B cell (primary cell): ENCODE data around the gene PIWIL1. TPM values are rescaled to one million over a fixed set of nuclear protein-coding genes. Genes with fewer than 3 reads are reported as not detected.

Source experiments
- ATAC-seq: fragments of 200-7000 bp; cut with Tn5 transposase; one replicate; pipeline ENCODE4 v1.10.0; 2021; ENCODE audit warnings: low read depth, mild to moderate bottlenecking, moderate number of reproducible peaks, moderate library complexity
- CTCF ChIA-PET: fragments of 350-600 bp; sonication (Branson Sonifier 250); formaldehyde crosslinking; loops from one replicate; lab custom pipeline; 2021; ENCODE audit warnings: antibody characterized with exemption, inconsistent platforms; lab: Charles Lee
- POLR2A ChIA-PET: fragments of 350-600 bp; sonication (Branson Sonifier 250); formaldehyde crosslinking; loops from one replicate; lab custom pipeline; 2021; ENCODE audit warnings: antibody characterized with exemption; lab: Charles Lee
- DNase-seq: peaks from one replicate; pipeline ENCODE4 v3.0.0; 2013
- H2AFZ ChIP-seq: 2 replicates; pipeline ENCODE4 v1.6.1; 2012; ENCODE audit warnings: mild to moderate bottlenecking, low read depth, low read length; ENCODE audit not compliant: insufficient read depth, poor library complexity, severe bottlenecking
- H3K27ac ChIP-seq, 2 donors: 1 replicate in 1 of 2; 2 replicates in 1 of 2; pipeline ENCODE4 v1.5.1; 2012 to 2013; ENCODE audit warnings: low read length in 2 of 2, mild to moderate bottlenecking in 2 of 2, moderate library complexity in 1 of 2
- H3K27me3 ChIP-seq, 4 experiments: fragments of 200-600 bp in 1 of 4; sonication (generic) in 1 of 4; replicated peaks in 1 of 4; 1 replicate in 2 of 4; 2 replicates in 2 of 4; pipeline versions ENCODE4 v1.6.1 to v1.7.0; 2013 to 2016; ENCODE audit warnings: low read length in 3 of 4, mild to moderate bottlenecking in 2 of 4, mixed read lengths in 1 of 4, moderate library complexity in 1 of 4; ENCODE audit not compliant: insufficient read depth in 4 of 4, control insufficient read depth in 3 of 4; ENCODE audit errors: control extremely low read depth in 1 of 4
- H3K36me3 ChIP-seq, 2 experiments: replicated peaks in 1 of 2; 1 replicate in 1 of 2; 2 replicates in 1 of 2; pipeline versions ENCODE4 v1.6.1 to v1.7.1; 2013; ENCODE audit warnings: low read length in 1 of 2; ENCODE audit not compliant: insufficient read depth in 2 of 2, control insufficient read depth in 1 of 2; ENCODE audit errors: control extremely low read depth in 1 of 2, extremely low read depth in 1 of 2
- H3K4me1 ChIP-seq, 2 donors: fragments of 200-600 bp in 1 of 2; sonication (generic) in 1 of 2; 1 replicate in 1 of 2; 2 replicates in 1 of 2; pipeline versions ENCODE4 v1.5.1 to v1.6.1; 2013 to 2017; ENCODE audit warnings: low read length in 2 of 2; ENCODE audit not compliant: control insufficient read depth in 2 of 2, insufficient read depth in 2 of 2
- H3K4me2 ChIP-seq: replicated peaks from 2 replicates; pipeline ENCODE3; 2012; ENCODE audit warnings: mild to moderate bottlenecking, low read depth, low read length; ENCODE audit not compliant: poor library complexity, severe bottlenecking
- H3K4me3 ChIP-seq, 5 experiments: fragments of 200-600 bp in 1 of 5; sonication (generic) in 1 of 5; 1 replicate in 3 of 5; 2 replicates in 2 of 5; pipeline versions ENCODE4 v1.5.1 to v1.7.0; 2011 to 2016; ENCODE audit warnings: low read length in 4 of 5, mild to moderate bottlenecking in 4 of 5, low read depth in 2 of 5, control low read depth in 1 of 5, moderate library complexity in 1 of 5; ENCODE audit not compliant: insufficient read depth in 1 of 5; ENCODE audit errors: control extremely low read depth in 1 of 5, extremely low read depth in 1 of 5
- H3K79me2 ChIP-seq: fragments of 200-600 bp; sonication (generic); one replicate; pipeline ENCODE4 v1.6.0; 2016; ENCODE audit warnings: low read length; ENCODE audit not compliant: control insufficient read depth, insufficient read depth
- H3K9ac ChIP-seq: fragments of 200-600 bp; sonication (generic); 2 replicates; pipeline ENCODE4 v1.6.1; 2017; ENCODE audit warnings: mild to moderate bottlenecking, low read length, moderate library complexity
- H3K9me3 ChIP-seq, 3 donors: one replicate each; pipeline versions ENCODE4 v1.6.1 to v1.7.1; 2013; ENCODE audit warnings: low read length in 2 of 3; ENCODE audit not compliant: control insufficient read depth in 2 of 3, insufficient read depth in 1 of 3; ENCODE audit errors: control extremely low read depth in 1 of 3
- H4K20me1 ChIP-seq: 2 replicates; pipeline ENCODE4 v1.6.0; 2012; ENCODE audit warnings: mild to moderate bottlenecking, low read length; ENCODE audit not compliant: insufficient read depth, control insufficient read depth, poor library complexity, severe bottlenecking
- H3K27ac Mint-ChIP-seq: one replicate; pipeline ENCODE4 v1.8.0; 2021; ENCODE audit warnings: mixed read lengths
- H3K27me3 Mint-ChIP-seq: one replicate; pipeline ENCODE4 v1.8.0; 2021; ENCODE audit warnings: mixed read lengths
- H3K4me1 Mint-ChIP-seq: one replicate; pipeline ENCODE4 v1.8.0; 2021; ENCODE audit warnings: mixed read lengths
- H3K4me3 Mint-ChIP-seq: one replicate; pipeline ENCODE4 v1.8.0; 2021; ENCODE audit warnings: mixed read lengths
- H3K9me3 Mint-ChIP-seq: one replicate; pipeline ENCODE4 v1.8.0; 2022; ENCODE audit warnings: mixed read lengths; ENCODE audit not compliant: insufficient read depth
- CTCF ChIP-seq: fragments of 200-600 bp; IDR thresholded peaks from one replicate; pipeline ENCODE4 v1.8.0; 2022; ENCODE audit warnings: antibody characterized with exemption, mild to moderate bottlenecking
- EZH2 ChIP-seq: IDR thresholded peaks from 2 replicates; pipeline ENCODE4 v1.6.1; 2012; ENCODE audit warnings: borderline replicate concordance, low read depth, mild to moderate bottlenecking, moderate library complexity, low read length; ENCODE audit not compliant: insufficient read depth, poor library complexity, severe bottlenecking
- WGBS: methylation state at CpG from one replicate; pipeline ENCODE4 v1.1.5; 2013; ENCODE audit warnings: missing lambda C conversion rate; ENCODE audit not compliant: insufficient coverage; 5-methylcytosine and 5-hydroxymethylcytosine counted together
- intact Hi-C: fragments of 100-400 bp; cut with micrococcal nuclease; formaldehyde crosslinking; loops from one replicate; pipeline ENCODE4 v1.10.0; 2022
- polyA plus RNA-seq: library from polyadenylated mRNA; depleted of rRNA; stranded (reverse); fragments of >200 nt; gene quantifications from 2 replicates; pipeline ENCODE4 v1.2.3, GENCODE V29; 2012
- total RNA-seq, 2 donors: library from RNA; stranded (reverse); fragments of 120-200 nt in 1 of 2; gene quantifications; 1 replicate in 1 of 2; 2 replicates in 1 of 2; pipeline versions ENCODE4 v1.2.3 to v1.2.4, GENCODE V29; 2013 to 2022

Gene PIWIL1
- total and polyA plus RNA-seq, 2 donors (not counting 1 experiment from before 2014, with no cell fraction given) = not detected

DNA sequence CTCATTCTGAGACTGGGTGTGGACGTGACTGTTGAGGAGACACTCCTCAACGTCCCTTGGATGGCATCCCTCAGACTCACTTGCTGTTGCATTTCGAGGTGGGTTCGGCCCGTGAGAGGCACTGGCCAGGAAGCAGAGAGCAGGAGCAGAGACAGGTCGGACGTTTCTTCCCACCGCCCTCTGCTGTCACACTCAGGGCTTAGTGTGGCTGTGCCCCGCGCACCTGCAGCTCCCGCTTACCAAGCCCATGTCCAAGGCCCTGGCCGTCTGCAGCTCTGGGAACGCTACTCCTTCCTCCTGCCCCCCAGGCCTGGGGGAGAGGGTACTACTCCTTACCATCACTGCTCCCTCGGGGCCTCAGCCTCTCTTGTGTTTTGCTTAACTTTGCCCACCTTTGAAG lies 29.8 kb upstream of the PIWIL1 start:
- 89% methylated on average over 13 of the region's 14 CpGs for WGBS
- H3K27me3 ChIP-seq = no peaks in the 10 kb centered on the region
- ATAC-seq (no peak), DNase-seq (no peak)
- Mint-ChIP-seq H3K27ac (no peak overlapping the region), H3K9me3 (no peaks in the 10 kb centered on the region), H3K4me1 (no peaks in the 10 kb centered on the region), H3K27me3 (no peaks in the 10 kb centered on the region), H3K4me3 (no peak overlapping the region)
- H3K9me3 ChIP-seq = peaks cover 0 to 3% (median 0%) of the 10 kb centered on the region in 3 donors
- H3K79me2 ChIP-seq = no peaks in the 10 kb centered on the region
- H3K4me1 ChIP-seq = no peaks in the 10 kb centered on the region
- H3K4me3 ChIP-seq = no peak overlapping the region
- CTCF ChIA-PET = no interaction called here
- H3K4me2 ChIP-seq = no peak overlapping the region
- H2AFZ ChIP-seq = no peak overlapping the region
- H3K9ac ChIP-seq = no peak overlapping the region
- no peak overlapping the region for H3K27ac ChIP-seq
- no peaks in the 10 kb centered on the region for H4K20me1 ChIP-seq
- H3K36me3 ChIP-seq = no peaks in the 10 kb centered on the region
- POLR2A ChIA-PET = no interaction called here
- intact Hi-C loops = no loop called here
- TF ChIP-seq CTCF (no peak), EZH2 (no peak)

DNA sequence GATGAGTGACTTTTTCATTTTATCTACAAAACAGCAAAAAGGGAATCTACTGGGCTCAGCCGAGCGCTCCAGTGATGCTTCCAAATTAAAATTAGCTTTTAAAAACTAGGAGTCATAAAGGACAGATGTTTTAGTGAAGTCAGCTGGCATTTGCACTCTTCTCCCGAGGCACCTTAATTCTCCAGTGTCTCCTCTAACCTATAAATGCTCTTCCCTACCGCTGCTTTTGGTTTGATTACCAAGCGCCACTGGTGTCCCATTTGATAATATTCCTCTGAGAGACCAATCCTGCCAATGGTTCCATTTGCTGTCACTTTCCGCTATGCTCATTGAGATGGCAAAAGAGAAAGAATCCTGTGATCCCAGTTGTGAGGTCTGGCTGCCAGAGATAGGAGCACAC lies 29.3 kb upstream of the PIWIL1 start:
- Histone ChIP-seq H3K4me1 (no peaks in the 10 kb centered on the region), H3K9me3 (peaks cover 0 to 3% (median 0%) of the 10 kb centered on the region in 3 donors), H4K20me1 (no peaks in the 10 kb centered on the region), H3K27me3 (no peaks in the 10 kb centered on the region), H3K4me3 (no peak overlapping the region), H3K9ac (no peak overlapping the region), H3K79me2 (no peaks in the 10 kb centered on the region), H3K36me3 (no peaks in the 10 kb centered on the region), H3K4me2 (no peak overlapping the region), H3K27ac (no peak overlapping the region), H2AFZ (no peak overlapping the region)
- no peaks in the 10 kb centered on the region for H3K4me1 Mint-ChIP-seq
- H3K9me3 Mint-ChIP-seq = no peaks in the 10 kb centered on the region
- DNase-seq (no peak), ATAC-seq (no peak)
- TF ChIP-seq CTCF (no peak), EZH2 (no peak)
- no peak overlapping the region for H3K4me3 Mint-ChIP-seq
- CTCF ChIA-PET = no interaction called here
- WGBS = 94% methylated on average over 3 of the region's 6 CpGs
- intact Hi-C loops = no loop called here
- no peak overlapping the region for H3K27ac Mint-ChIP-seq
- no peaks in the 10 kb centered on the region for H3K27me3 Mint-ChIP-seq
- POLR2A ChIA-PET = no interaction called here
